HG03196 (cell line): ENCODE measurements around the gene ST6GALNAC5.
"Not testable (repeated sequence)": the region's sequence is repeated elsewhere in the genome, so short reads cannot be mapped to it uniquely, and the experiment has no call there.

Source experiments
- ATAC-seq: cut with Tn5 transposase; IDR thresholded peaks from one replicate; pipeline ENCODE4 v1.9.1; 2021; ENCODE audit not compliant: unreplicated experiment

Gene ST6GALNAC5

GRCh38 chr1:76865696-76866286 lies 1.5 kb upstream of the ST6GALNAC5 start:
- ATAC-seq: no peak

- ATAC-seq: no peak
Measured at GRCh38 chr1:76866566-76866965, 714 bp upstream of the ST6GALNAC5 start.

- no peak for ATAC-seq
Measured at GRCh38 chr1:76868154-76868882, 1.0 kb downstream of the ST6GALNAC5 start.

- ATAC-seq: no peak
Measured at GRCh38 chr1:76868916-76869315, 1.6 kb downstream of the ST6GALNAC5 start.

- ATAC-seq: no peak
Measured at GRCh38 chr1:76870037-76870436, 2.8 kb downstream of the ST6GALNAC5 start.

- peak; percentile 70 for ATAC-seq
Measured at GRCh38 chr1:76871355-76871974, 4.2 kb downstream of the ST6GALNAC5 start.

GRCh38 chr1:76872944-76873343 lies 5.7 kb downstream of the ST6GALNAC5 start:
- no peak for ATAC-seq

GRCh38 chr1:76876655-76877395 lies 9.5 kb downstream of the ST6GALNAC5 start:
- no peak for ATAC-seq

- not testable (repeated sequence) for ATAC-seq
Measured at GRCh38 chr1:76879014-76879413, 11.7 kb downstream of the ST6GALNAC5 start.

GRCh38 chr1:76881762-76882161 lies 14.5 kb downstream of the ST6GALNAC5 start:
- ATAC-seq: no peak

GRCh38 chr1:76891931-76892622 lies 24.8 kb downstream of the ST6GALNAC5 start:
- ATAC-seq: no peak

- no peak for ATAC-seq
Measured at GRCh38 chr1:76892675-76893074, 25.4 kb downstream of the ST6GALNAC5 start.

GRCh38 chr1:76901158-76901767 lies 34.0 kb downstream of the ST6GALNAC5 start:
- peak; percentile 82 for ATAC-seq

GRCh38 chr1:76905876-76906595 lies 38.8 kb downstream of the ST6GALNAC5 start:
- no peak for ATAC-seq

- ATAC-seq: no peak
Measured at GRCh38 chr1:76909311-76909710, 42.0 kb downstream of the ST6GALNAC5 start.

GRCh38 chr1:76919085-76919484 lies 51.8 kb downstream of the ST6GALNAC5 start:
- no peak for ATAC-seq

- no peak for ATAC-seq
Measured at GRCh38 chr1:76921590-76921989, 54.3 kb downstream of the ST6GALNAC5 start.

GRCh38 chr1:76925825-76926224 lies 58.5 kb downstream of the ST6GALNAC5 start:
- no peak for ATAC-seq

- ATAC-seq: no peak
Measured at GRCh38 chr1:76928522-76928921, 61.2 kb downstream of the ST6GALNAC5 start.

GRCh38 chr1:76929136-76929535 lies 61.9 kb downstream of the ST6GALNAC5 start:
- no peak for ATAC-seq
